Effector memory CD8-positive, alpha-beta T cell (primary cell): ENCODE results near the gene WWOX.

Experiments used
- ATAC-seq: fragments of 150-1000 bp; cut with Tn5 transposase; replicated peaks from 2 replicates; pipeline ENCODE4 v1.10.0; 2021; ENCODE audit warnings: mild to moderate bottlenecking, moderate library complexity
- DNase-seq, 3 experiments: peaks; one replicate each; pipeline ENCODE4 v3.0.0; 2021
- H3K27ac Mint-ChIP-seq, 2 donors: one replicate each; pipeline ENCODE4 v1.8.0; 2022; ENCODE audit warnings: mild to moderate bottlenecking in 2 of 2, mixed read lengths in 2 of 2, moderate library complexity in 2 of 2
- H3K27me3 Mint-ChIP-seq, 2 donors: one replicate each; pipeline ENCODE4 v1.8.0; 2022; ENCODE audit warnings: mixed read lengths in 2 of 2
- H3K36me3 Mint-ChIP-seq: one replicate; pipeline ENCODE4 v1.8.0; 2022; ENCODE audit warnings: mild to moderate bottlenecking, moderate library complexity, mixed read lengths; ENCODE audit not compliant: insufficient read depth
- H3K4me1 Mint-ChIP-seq, 2 donors: one replicate each; pipeline ENCODE4 v1.8.0; 2022; ENCODE audit warnings: low read depth in 2 of 2, mixed read lengths in 2 of 2
- H3K4me3 Mint-ChIP-seq, 2 donors: one replicate each; pipeline ENCODE4 v1.8.0; 2022; ENCODE audit warnings: mild to moderate bottlenecking in 2 of 2, mixed read lengths in 2 of 2, moderate library complexity in 2 of 2
- H3K9me3 Mint-ChIP-seq, 2 donors: one replicate each; pipeline ENCODE4 v1.8.0; 2022; ENCODE audit warnings: mixed read lengths in 2 of 2

Gene WWOX

GRCh38 chr16:79054211-79054984 lies 954.9 kb downstream of the WWOX start:
- Mint-ChIP-seq H3K4me1 (no peaks in the 10 kb centered on the region), H3K4me3 (no peak overlapping the region), H3K9me3 (no peaks in the 10 kb centered on the region), H3K27me3 (no peaks in the 10 kb centered on the region), H3K27ac (no peak overlapping the region), H3K36me3 (peaks cover 4% of the 10 kb centered on the region)
- no peak for DNase-seq
- ATAC-seq = no peak

DNA sequence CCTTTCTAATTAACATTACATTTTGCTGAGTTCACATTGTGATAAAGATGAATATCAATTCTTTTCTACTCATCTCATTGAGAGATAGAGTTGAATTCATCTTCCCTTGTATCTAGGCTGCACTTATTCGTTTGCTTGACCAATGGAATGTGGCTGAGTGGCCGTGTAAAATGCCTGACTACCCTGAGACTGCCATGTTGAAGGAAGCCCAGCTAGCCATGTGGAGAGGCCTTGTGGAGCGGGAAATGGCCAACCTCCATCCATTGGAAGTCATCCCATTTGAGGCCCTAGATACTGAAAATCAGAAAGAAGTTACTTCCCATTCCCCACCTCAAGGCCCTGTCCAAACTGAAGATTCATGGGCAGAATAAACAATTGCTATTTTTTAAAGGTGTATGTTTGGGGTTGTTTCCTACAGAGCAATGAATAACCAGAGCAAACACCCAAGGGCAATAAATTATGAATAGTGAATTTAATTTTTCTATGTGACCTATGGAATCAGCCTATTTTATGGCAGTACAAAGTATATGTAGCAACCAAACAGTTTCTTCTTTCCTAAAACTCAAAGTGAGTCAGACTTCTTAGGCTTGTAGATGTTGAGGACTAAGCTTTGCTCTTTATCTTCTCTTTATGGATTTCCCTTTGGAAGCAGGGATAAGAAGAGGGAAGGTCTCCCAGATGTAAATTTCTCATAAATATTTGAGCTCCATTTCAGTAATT lies 956.0 kb downstream of the WWOX start:
- ATAC-seq (no peak), DNase-seq (no peak)
- H3K4me3 Mint-ChIP-seq = no peak overlapping the region
- no peak overlapping the region for H3K27ac Mint-ChIP-seq
- H3K36me3 Mint-ChIP-seq = peaks cover 1% of the 10 kb centered on the region
- no peaks in the 10 kb centered on the region for H3K4me1 Mint-ChIP-seq
- H3K27me3 Mint-ChIP-seq = no peaks in the 10 kb centered on the region
- no peaks in the 10 kb centered on the region for H3K9me3 Mint-ChIP-seq

- Mint-ChIP-seq H3K9me3 (no peaks in the 10 kb centered on the region), H3K4me3 (no peak overlapping the region), H3K36me3 (no peaks in the 10 kb centered on the region), H3K27me3 (peaks cover 0 to 15% of the 10 kb centered on the region in 2 donors), H3K27ac (no peak overlapping the region), H3K4me1 (peaks cover 0 to 2% of the 10 kb centered on the region in 2 donors)
- no peak for DNase-seq
- ATAC-seq = no peak
Observed at GRCh38 chr16:79061181-79061580, 961.7 kb downstream of the WWOX start.

DNA sequence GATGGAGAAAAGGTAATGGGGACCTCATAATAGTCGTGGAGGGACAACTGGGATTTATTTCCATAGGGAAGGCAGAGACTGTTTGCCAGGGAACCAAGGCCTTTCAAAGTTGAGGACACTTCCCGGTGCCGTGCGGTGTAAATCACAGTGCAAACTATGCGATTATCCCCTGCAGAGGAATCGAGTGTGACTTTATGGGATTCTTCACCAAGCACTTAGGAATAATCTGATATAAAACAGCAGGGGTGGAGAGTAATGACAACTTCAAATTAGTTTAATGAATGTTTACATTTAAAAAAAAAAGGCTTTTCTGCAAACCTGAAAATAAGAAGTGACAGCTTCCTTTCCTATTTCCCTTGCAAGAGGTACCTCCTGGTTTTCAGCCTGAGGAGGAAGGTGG lies 962.9 kb downstream of the WWOX start:
- ATAC-seq (no peak), DNase-seq (no peak)
- peaks cover 0 to 2% of the 10 kb centered on the region in 2 donors for H3K4me1 Mint-ChIP-seq
- H3K36me3 Mint-ChIP-seq = no peaks in the 10 kb centered on the region
- peaks cover 0 to 15% of the 10 kb centered on the region in 2 donors for H3K27me3 Mint-ChIP-seq
- H3K27ac Mint-ChIP-seq = no peak overlapping the region
- H3K4me3 Mint-ChIP-seq = no peak overlapping the region
- no peaks in the 10 kb centered on the region for H3K9me3 Mint-ChIP-seq

- H3K4me3 Mint-ChIP-seq = no peak overlapping the region
- H3K4me1 Mint-ChIP-seq = peaks cover 0 to 2% of the 10 kb centered on the region in 2 donors
- no peaks in the 10 kb centered on the region for H3K36me3 Mint-ChIP-seq
- ATAC-seq (no peak), DNase-seq (no peak)
- H3K27me3 Mint-ChIP-seq = peaks cover 0 to 15% of the 10 kb centered on the region in 2 donors
- no peaks in the 10 kb centered on the region for H3K9me3 Mint-ChIP-seq
- H3K27ac Mint-ChIP-seq = no peak overlapping the region
Observed at GRCh38 chr16:79062821-79063220, 963.4 kb downstream of the WWOX start.

DNA sequence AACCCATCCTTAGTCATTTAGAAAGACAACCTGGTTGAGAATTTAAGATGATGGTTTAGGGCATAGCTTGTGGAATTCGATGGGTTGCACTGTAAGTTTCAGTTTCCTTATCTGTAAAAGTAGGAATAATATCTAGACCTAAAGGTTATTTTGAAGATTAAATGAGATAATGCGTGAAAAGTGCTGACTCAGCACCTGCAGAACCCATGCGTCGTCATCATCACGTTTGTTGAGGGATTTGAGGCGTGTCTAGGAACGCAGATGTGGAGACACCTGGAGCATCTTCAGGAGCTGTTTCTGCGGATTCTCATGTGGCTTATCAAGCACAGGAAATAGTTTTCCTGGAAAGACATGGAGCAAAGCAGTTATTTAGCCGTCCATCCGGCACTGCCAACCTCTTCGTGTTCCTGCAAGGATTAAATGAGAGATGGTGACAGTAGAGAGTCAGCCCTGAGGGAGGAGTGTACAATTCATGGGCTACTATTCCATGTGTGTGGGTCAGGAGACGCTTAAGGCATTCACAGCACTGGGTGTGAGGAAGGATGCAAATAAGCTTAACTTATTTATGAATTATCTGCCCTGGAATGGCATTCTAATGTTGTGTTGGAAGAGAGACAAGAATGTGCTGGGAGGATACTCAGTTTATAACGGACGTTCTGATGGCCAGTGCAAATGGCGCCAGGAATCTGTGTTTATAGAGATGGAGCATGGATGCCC lies 965.0 kb downstream of the WWOX start:
- no peaks in the 10 kb centered on the region for H3K9me3 Mint-ChIP-seq
- H3K27ac Mint-ChIP-seq = no peak overlapping the region
- H3K4me1 Mint-ChIP-seq = peaks cover 0 to 2% of the 10 kb centered on the region in 2 donors
- peaks cover 0 to 15% of the 10 kb centered on the region in 2 donors for H3K27me3 Mint-ChIP-seq
- peaks cover 2% of the 10 kb centered on the region for H3K36me3 Mint-ChIP-seq
- ATAC-seq (no peak), DNase-seq (no peak)
- no peak overlapping the region for H3K4me3 Mint-ChIP-seq

GRCh38 chr16:79066561-79066960 lies 967.1 kb downstream of the WWOX start:
- Mint-ChIP-seq H3K36me3 (peaks cover 2% of the 10 kb centered on the region), H3K9me3 (no peaks in the 10 kb centered on the region), H3K4me1 (peaks cover 2 to 4% of the 10 kb centered on the region in 2 donors), H3K4me3 (no peak overlapping the region), H3K27me3 (peaks cover 0 to 15% of the 10 kb centered on the region in 2 donors), H3K27ac (no peak overlapping the region)
- DNase-seq (no peak), ATAC-seq (no peak)

GRCh38 chr16:79067600-79067999 lies 968.1 kb downstream of the WWOX start:
- Mint-ChIP-seq H3K4me1 (peaks cover 2 to 4% of the 10 kb centered on the region in 2 donors), H3K27me3 (peaks cover 0 to 8% of the 10 kb centered on the region in 2 donors), H3K4me3 (no peak overlapping the region), H3K36me3 (peaks cover 2% of the 10 kb centered on the region), H3K9me3 (no peaks in the 10 kb centered on the region), H3K27ac (no peak overlapping the region)
- DNase-seq (no peak), ATAC-seq (no peak)

DNA sequence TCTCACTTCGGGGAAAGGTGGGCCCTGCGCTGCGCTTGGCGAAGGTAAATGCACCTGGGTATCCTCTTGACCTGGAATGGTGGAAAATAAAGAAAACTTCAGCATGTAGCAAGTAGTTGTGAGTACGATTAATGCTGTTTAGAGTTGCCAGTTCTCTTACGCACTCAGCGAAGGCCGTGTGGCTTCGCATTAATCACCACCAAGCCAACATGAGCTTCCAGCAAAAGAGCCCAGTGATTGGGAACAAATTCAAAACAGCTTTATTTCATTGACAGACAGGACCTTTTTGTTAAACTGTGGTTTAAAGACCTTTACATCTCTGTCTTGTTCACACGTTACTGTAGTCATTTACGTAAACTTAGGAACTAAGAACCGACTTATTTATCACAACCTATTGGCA lies 969.7 kb downstream of the WWOX start:
- ATAC-seq (no peak), DNase-seq (no peak)
- no peak overlapping the region for H3K4me3 Mint-ChIP-seq
- H3K4me1 Mint-ChIP-seq = peaks cover 2 to 4% of the 10 kb centered on the region in 2 donors
- peaks cover 2% of the 10 kb centered on the region for H3K36me3 Mint-ChIP-seq
- H3K9me3 Mint-ChIP-seq = no peaks in the 10 kb centered on the region
- no peak overlapping the region for H3K27ac Mint-ChIP-seq
- peaks cover 0 to 6% of the 10 kb centered on the region in 2 donors for H3K27me3 Mint-ChIP-seq

DNA sequence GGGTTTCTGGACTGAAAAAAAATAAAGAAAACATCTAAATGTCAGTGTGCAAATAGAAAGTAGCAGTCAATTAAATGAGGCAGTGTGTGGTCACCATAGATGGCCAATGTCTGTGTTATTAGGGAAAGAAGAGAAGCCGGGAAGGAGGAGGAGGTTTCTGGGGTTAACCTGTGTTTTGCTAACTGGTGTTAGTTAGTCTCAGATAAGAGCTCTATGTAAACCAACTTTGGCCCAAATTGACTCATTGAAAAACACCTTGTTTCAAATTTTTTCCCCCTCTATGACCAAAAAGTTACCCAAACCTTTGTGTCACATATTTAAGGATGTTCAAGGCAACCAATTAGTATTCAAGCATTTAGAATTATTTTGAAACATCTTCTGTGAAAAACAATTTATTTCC lies 970.2 kb downstream of the WWOX start:
- H3K4me1 Mint-ChIP-seq = peaks cover 0 to 4% of the 10 kb centered on the region in 2 donors
- H3K27ac Mint-ChIP-seq = no peak overlapping the region
- peaks cover 2% of the 10 kb centered on the region for H3K36me3 Mint-ChIP-seq
- DNase-seq (no peak), ATAC-seq (no peak)
- H3K27me3 Mint-ChIP-seq = peaks cover 0 to 1% of the 10 kb centered on the region in 2 donors
- no peak overlapping the region for H3K4me3 Mint-ChIP-seq
- no peaks in the 10 kb centered on the region for H3K9me3 Mint-ChIP-seq

DNA sequence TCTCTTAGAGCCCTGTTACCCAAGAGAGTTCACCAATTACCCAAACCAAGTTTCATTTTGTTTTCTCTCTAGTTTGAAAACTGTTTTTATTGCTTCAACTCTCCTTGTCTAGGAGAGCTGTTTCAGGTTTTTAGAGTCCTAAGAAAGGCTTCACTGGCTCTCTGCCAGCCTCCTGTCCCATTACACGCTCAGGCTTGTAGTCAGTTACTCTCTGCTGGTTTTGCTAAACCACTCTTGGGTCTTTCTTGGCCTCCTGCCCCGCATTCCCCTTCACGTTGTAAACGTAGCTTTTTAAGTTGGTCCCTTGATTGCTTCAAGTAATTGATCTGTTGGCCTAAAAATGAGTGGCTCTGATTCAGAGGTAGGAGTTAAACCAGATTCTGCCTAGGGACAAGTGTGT lies 972.0 kb downstream of the WWOX start:
- H3K27me3 Mint-ChIP-seq = no peaks in the 10 kb centered on the region
- H3K36me3 Mint-ChIP-seq = peaks cover 2% of the 10 kb centered on the region
- H3K4me1 Mint-ChIP-seq = peaks cover 1 to 6% of the 10 kb centered on the region in 2 donors
- peak overlapping the region in 1 of 2 donors; percentile 47 for H3K27ac Mint-ChIP-seq
- H3K9me3 Mint-ChIP-seq = no peaks in the 10 kb centered on the region
- DNase-seq (no peak), ATAC-seq (no peak)
- H3K4me3 Mint-ChIP-seq = no peak overlapping the region

DNA sequence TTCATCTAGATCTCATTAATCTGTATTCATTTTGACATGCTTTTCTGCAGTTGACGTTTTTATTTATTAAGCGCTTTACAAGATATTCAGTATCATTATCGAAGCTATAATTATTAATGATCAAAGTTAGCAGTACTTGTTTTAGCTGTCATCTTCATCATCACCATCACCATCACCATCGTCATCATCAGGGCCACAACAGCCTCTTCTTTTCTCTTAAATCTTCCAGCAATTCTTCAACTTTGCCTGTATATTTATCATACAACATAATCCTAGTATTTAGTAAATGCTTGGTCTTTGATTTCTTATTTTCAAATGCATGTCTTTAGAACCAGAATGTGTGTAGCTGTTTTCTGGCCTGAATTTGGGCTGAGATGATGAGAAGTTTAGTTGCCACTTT lies 973.1 kb downstream of the WWOX start:
- Mint-ChIP-seq H3K27ac (no peak overlapping the region), H3K4me1 (peaks cover 6 to 9% of the 10 kb centered on the region in 2 donors), H3K36me3 (peaks cover 2% of the 10 kb centered on the region), H3K9me3 (no peaks in the 10 kb centered on the region), H3K27me3 (no peaks in the 10 kb centered on the region), H3K4me3 (no peak overlapping the region)
- ATAC-seq (no peak), DNase-seq (no peak)

DNA sequence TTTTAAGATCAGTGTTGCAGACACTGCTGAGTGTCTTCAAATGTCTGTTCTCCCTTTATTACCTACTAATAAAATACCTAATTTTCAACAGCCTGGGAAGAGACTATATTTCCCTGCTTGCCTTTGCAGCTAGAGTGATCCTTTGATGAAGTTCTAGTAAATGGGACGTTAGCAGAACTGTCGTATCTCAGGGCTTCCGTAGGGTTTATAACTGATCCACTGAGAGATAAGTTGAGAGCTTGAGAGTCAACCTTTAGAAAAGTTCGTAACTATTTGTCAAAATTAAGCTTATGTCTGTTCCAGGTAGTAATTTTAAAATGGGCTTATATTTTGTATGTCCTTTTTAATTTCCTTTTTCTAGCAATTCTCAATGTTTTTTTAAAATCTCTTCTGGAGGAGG lies 974.1 kb downstream of the WWOX start:
- ATAC-seq (no peak), DNase-seq (no peak)
- H3K9me3 Mint-ChIP-seq = no peaks in the 10 kb centered on the region
- no peak overlapping the region for H3K4me3 Mint-ChIP-seq
- H3K36me3 Mint-ChIP-seq = peaks cover 2% of the 10 kb centered on the region
- H3K4me1 Mint-ChIP-seq = peaks cover 12 to 18% of the 10 kb centered on the region in 2 donors
- no peaks in the 10 kb centered on the region for H3K27me3 Mint-ChIP-seq
- H3K27ac Mint-ChIP-seq = no peak overlapping the region
